A673 (cell line): ENCODE data around the gene ACTN2. TPM values are rescaled to one million over a fixed set of nuclear protein-coding genes. Genes with fewer than 3 reads are reported as not detected.

ENCODE experiments used
- BruUV-seq: library from RNA; stranded (reverse); fragments of 400-500 nt; replicated peaks from 2 replicates; lab custom pipeline; 2021; lab: Mats Ljungman, UMichigan
- CTCF ChIA-PET: fragments of 300-600 bp; sonication (Branson Sonifier 250); formaldehyde crosslinking; loops from one replicate; lab custom pipeline; 2022; ENCODE audit warnings: antibody characterized with exemption; lab: Charles Lee
- POLR2A ChIA-PET: fragments of 300-600 bp; sonication (Branson Sonifier 250); formaldehyde crosslinking; loops from one replicate; lab custom pipeline; 2022; ENCODE audit warnings: antibody characterized with exemption; ENCODE audit not compliant: low non-redundant PET; lab: Charles Lee
- DNase-seq: peaks from one replicate; pipeline ENCODE4 v3.0.0-alpha.2; 2015; ENCODE audit warnings: low spot score
- H3K27ac ChIP-seq: fragments of 200-600 bp; sonication (generic); 2 replicates; pipeline ENCODE4 v1.5.1; 2016; ENCODE audit warnings: mixed run types, low read depth, mild to moderate bottlenecking, mixed read lengths, antibody characterized with exemption, low read length; ENCODE audit not compliant: poor library complexity, severe bottlenecking
- H3K27me3 ChIP-seq: fragments of 200-600 bp; sonication (generic); replicated peaks from 2 replicates; pipeline ENCODE4 v1.6.1; 2017; ENCODE audit warnings: mixed run types, low read depth, mild to moderate bottlenecking, mixed read lengths, antibody characterized with exemption, low read length; ENCODE audit not compliant: insufficient read depth, poor library complexity
- H3K36me3 ChIP-seq: fragments of 200-600 bp; sonication (generic); 2 replicates; pipeline ENCODE4 v1.6.1; 2016; ENCODE audit warnings: mixed run types, mild to moderate bottlenecking, mixed read lengths, antibody characterized with exemption, low read length; ENCODE audit not compliant: insufficient read depth, poor library complexity, severe bottlenecking
- H3K4me1 ChIP-seq: fragments of 200-600 bp; sonication (generic); 2 replicates; pipeline ENCODE4 v1.6.1; 2017; ENCODE audit warnings: mixed run types, mild to moderate bottlenecking, mixed read lengths, antibody characterized with exemption, low read length; ENCODE audit not compliant: insufficient read depth, poor library complexity, severe bottlenecking
- H3K4me3 ChIP-seq: fragments of 200-600 bp; sonication (generic); 2 replicates; pipeline ENCODE4 v1.5.1; 2016; ENCODE audit warnings: low read depth, mixed run types, mild to moderate bottlenecking, mixed read lengths, low read length; ENCODE audit not compliant: poor library complexity, severe bottlenecking
- H3K9me3 ChIP-seq: fragments of 200-600 bp; sonication (generic); 2 replicates; pipeline ENCODE4 v1.6.1; 2016; ENCODE audit warnings: mixed run types, low read depth, mild to moderate bottlenecking, mixed read lengths, antibody characterized with exemption, low read length; ENCODE audit not compliant: poor library complexity, severe bottlenecking
- EZH2 ChIP-seq: fragments of 200-600 bp; sonication (generic); IDR thresholded peaks from 2 replicates; pipeline ENCODE4 v1.6.1; 2017; ENCODE audit warnings: borderline replicate concordance, low read depth, mild to moderate bottlenecking, mixed read lengths, antibody characterized with exemption, low read length; ENCODE audit not compliant: poor library complexity, severe bottlenecking
- intact Hi-C: fragments of 100-400 bp; cut with micrococcal nuclease; formaldehyde crosslinking; loops from one replicate; pipeline ENCODE4 v1.10.0; 2022; ENCODE audit not compliant: unreplicated experiment
- total RNA-seq: library from RNA; stranded (reverse); gene quantifications from 2 replicates; pipeline ENCODE4 v1.2.3, GENCODE V29; 2021
- TF ChIP-seq, protein P1 (sequence below): fragments of 300-800, 200-600 bp; sonication (generic); conservative IDR thresholded peaks from 2 replicates; pipeline ENCODE4 v1.5.1; 2017; ENCODE audit warnings: low read depth, mild to moderate bottlenecking, antibody characterized with exemption, low read length, moderate library complexity, mixed read lengths

Gene ACTN2
- total RNA-seq, 1 experiment from 2014 or later: 39.4 TPM

- TF ChIP-seq EZH2: no peak
- TF ChIP-seq, protein P1, sequence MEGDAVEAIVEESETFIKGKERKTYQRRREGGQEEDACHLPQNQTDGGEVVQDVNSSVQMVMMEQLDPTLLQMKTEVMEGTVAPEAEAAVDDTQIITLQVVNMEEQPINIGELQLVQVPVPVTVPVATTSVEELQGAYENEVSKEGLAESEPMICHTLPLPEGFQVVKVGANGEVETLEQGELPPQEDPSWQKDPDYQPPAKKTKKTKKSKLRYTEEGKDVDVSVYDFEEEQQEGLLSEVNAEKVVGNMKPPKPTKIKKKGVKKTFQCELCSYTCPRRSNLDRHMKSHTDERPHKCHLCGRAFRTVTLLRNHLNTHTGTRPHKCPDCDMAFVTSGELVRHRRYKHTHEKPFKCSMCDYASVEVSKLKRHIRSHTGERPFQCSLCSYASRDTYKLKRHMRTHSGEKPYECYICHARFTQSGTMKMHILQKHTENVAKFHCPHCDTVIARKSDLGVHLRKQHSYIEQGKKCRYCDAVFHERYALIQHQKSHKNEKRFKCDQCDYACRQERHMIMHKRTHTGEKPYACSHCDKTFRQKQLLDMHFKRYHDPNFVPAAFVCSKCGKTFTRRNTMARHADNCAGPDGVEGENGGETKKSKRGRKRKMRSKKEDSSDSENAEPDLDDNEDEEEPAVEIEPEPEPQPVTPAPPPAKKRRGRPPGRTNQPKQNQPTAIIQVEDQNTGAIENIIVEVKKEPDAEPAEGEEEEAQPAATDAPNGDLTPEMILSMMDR: no peak
- BruUV-seq: no TSS peak
- CTCF ChIA-PET: no interaction called here
- Histone ChIP-seq H3K27me3 (no peaks in the 10 kb centered on the region), H3K36me3 (peaks cover 16% of the 10 kb centered on the region), H3K4me3 (no peak overlapping the region), H3K27ac (no peak overlapping the region), H3K9me3 (no peaks in the 10 kb centered on the region), H3K4me1 (no peaks in the 10 kb centered on the region)
- POLR2A ChIA-PET: no interaction called here
- no peak for DNase-seq
- intact Hi-C loops: no loop called here
These were observed 82.3 kb downstream of the ACTN2 start for GRCh38 chr1:236768601-236769000.

DNA sequence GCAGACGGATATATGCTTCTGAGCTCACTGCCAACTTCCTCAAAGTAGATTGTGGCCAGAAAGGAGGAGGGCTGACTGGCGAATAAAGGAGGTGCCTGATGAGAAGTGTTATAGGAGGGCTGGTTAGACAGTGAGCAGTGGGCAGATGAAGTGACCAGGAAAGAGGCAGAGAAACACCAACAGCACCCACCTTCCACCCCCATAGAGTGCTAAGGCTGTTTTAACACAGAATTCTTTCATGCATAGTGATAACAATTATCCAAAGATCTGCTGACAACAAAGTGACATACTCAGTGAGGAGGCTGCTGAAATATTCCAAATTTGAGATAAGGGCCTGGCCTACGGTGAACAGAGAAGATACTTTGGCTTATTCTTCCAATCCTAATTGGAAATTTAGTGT is 87.6 kb downstream of the ACTN2 start:
- intact Hi-C loops: no loop called here
- CTCF ChIA-PET: no interaction called here

GRCh38 chr1:236774926-236775325 is 88.6 kb downstream of the ACTN2 start:
- Histone ChIP-seq H3K9me3 (no peaks in the 10 kb centered on the region), H3K4me1 (no peaks in the 10 kb centered on the region), H3K4me3 (no peak overlapping the region), H3K27ac (no peak overlapping the region), H3K36me3 (no peaks in the 10 kb centered on the region), H3K27me3 (no peaks in the 10 kb centered on the region)
- DNase-seq: peak; percentile 29
- CTCF ChIA-PET: no interaction called here
- POLR2A ChIA-PET: no interaction called here
- BruUV-seq: no TSS peak
- intact Hi-C loops: no loop called here
- TF ChIP-seq EZH2: no peak
- TF ChIP-seq, protein P1: peak; percentile 49

More for the DNA sequence above, 87.6 kb downstream of the ACTN2 start:
- BruUV-seq: no TSS peak
- Histone ChIP-seq H3K27me3 (no peaks in the 10 kb centered on the region), H3K4me3 (no peak overlapping the region), H3K27ac (no peak overlapping the region), H3K9me3 (no peaks in the 10 kb centered on the region), H3K4me1 (no peaks in the 10 kb centered on the region), H3K36me3 (no peaks in the 10 kb centered on the region)
- DNase-seq: no peak
- TF ChIP-seq, protein P1: no peak
- TF ChIP-seq EZH2: no peak
- POLR2A ChIA-PET: no interaction called here
